Uterus (tissue), 4 donors: ENCODE data around the gene DLST. TPM values are rescaled to one million over a fixed set of nuclear protein-coding genes. Genes with fewer than 3 reads are reported as not detected.

Source experiments
- DNase-seq, 2 donors: peaks; one replicate each; pipeline ENCODE4 v3.0.0-alpha.2; 2019 to 2020
- H3K27ac ChIP-seq, 2 donors: fragments of 200-600 bp; sonication (generic); 1 replicate in 1 of 2; 2 replicates in 1 of 2; pipeline ENCODE4 v1.5.1; 2016 to 2018
- H3K27me3 ChIP-seq, 2 donors: fragments of 200-600 bp; sonication (generic); one replicate each; pipeline ENCODE4 v1.5.1; 2018 to 2019; ENCODE audit warnings: control low read depth in 1 of 2
- H3K36me3 ChIP-seq, 2 donors: fragments of 200-600 bp; sonication (generic); one replicate each; pipeline ENCODE4 v1.5.1; 2019; ENCODE audit warnings: control low read depth in 1 of 2
- H3K4me1 ChIP-seq, 2 donors: fragments of 200-600 bp; sonication (generic); one replicate each; pipeline ENCODE4 v1.5.1; 2018 to 2019; ENCODE audit warnings: control low read depth in 1 of 2
- H3K4me3 ChIP-seq, 2 donors: fragments of 200-600 bp; sonication (generic); 1 replicate in 1 of 2; 2 replicates in 1 of 2; pipeline ENCODE4 v1.5.1; 2018 to 2019; ENCODE audit warnings: mild to moderate bottlenecking in 1 of 2
- H3K9me3 ChIP-seq, 2 donors: fragments of 200-600 bp; sonication (generic); one replicate each; pipeline ENCODE4 v1.5.1; 2019; ENCODE audit warnings: control low read depth in 1 of 2
- CTCF ChIP-seq, 4 experiments: fragments of 200-600 bp in 2 of 4; fragments of 450-650 bp in 2 of 4; sonication (generic) in 2 of 4; IDR thresholded peaks; one replicate each; pipeline ENCODE4 v1.5.1; 2016 to 2019; ENCODE audit warnings: antibody characterized with exemption in 4 of 4, mild to moderate bottlenecking in 2 of 4, moderate library complexity in 1 of 4
- POLR2A ChIP-seq, 2 donors: fragments of 450-650 bp; IDR thresholded peaks; one replicate each; pipeline ENCODE4 v1.6.1; 2016; ENCODE audit warnings: antibody characterized with exemption in 2 of 2, mild to moderate bottlenecking in 1 of 2, moderate library complexity in 1 of 2
- intact Hi-C: fragments of 100-400 bp; cut with DNase I; formaldehyde crosslinking; loops from one replicate; pipeline ENCODE4 v1.15.1; 2023; ENCODE audit warnings: low total_unique reads
- total RNA-seq, 4 donors: library from RNA; depleted of rRNA in 3 of 4; stranded (reverse); fragments of >200 nt in 3 of 4; gene quantifications; one replicate each; pipeline versions ENCODE4 v1.1.0 to v1.2.4, GENCODE V29; 2014 to 2023
- donor health status: DM: yes; HTN: yes; CAD: no.

DLST gene
- total RNA-seq, 4 donors from 2014 or later, result 31.8 to 77.2 (median 62.7) TPM

GRCh38 chr14:74866708-74867389 lies 14.9 kb upstream of the DLST start:
- Histone ChIP-seq H3K4me1 (no peaks in the 10 kb centered on the region), H3K36me3 (no peaks in the 10 kb centered on the region), H3K9me3 (no peaks in the 10 kb centered on the region), H3K27me3 (no peaks in the 10 kb centered on the region), H3K4me3 (no peak overlapping the region), H3K27ac (no peak overlapping the region)
- DNase-seq, result no peak
- TF ChIP-seq POLR2A (IDR thresholded peaks at IDR 0.05), result no peak
- TF ChIP-seq CTCF (IDR thresholded peaks at IDR 0.05), result no peak
- intact Hi-C loops, result no loop called here

GRCh38 chr14:74867673-74868072 lies 14.0 kb upstream of the DLST start:
- H3K9me3 ChIP-seq, result no peaks in the 10 kb centered on the region
- no peaks in the 10 kb centered on the region for H3K36me3 ChIP-seq
- intact Hi-C loops, result no loop called here
- DNase-seq, result no peak
- TF ChIP-seq POLR2A (IDR thresholded peaks at IDR 0.05) (no peak), CTCF (IDR thresholded peaks at IDR 0.05) (no peak)
- H3K4me1 ChIP-seq, result no peaks in the 10 kb centered on the region
- no peaks in the 10 kb centered on the region for H3K27me3 ChIP-seq
- H3K4me3 ChIP-seq, result no peak overlapping the region
- no peak overlapping the region for H3K27ac ChIP-seq

- Histone ChIP-seq H3K4me1 (no peaks in the 10 kb centered on the region), H3K27ac (no peak overlapping the region), H3K36me3 (no peaks in the 10 kb centered on the region), H3K27me3 (no peaks in the 10 kb centered on the region), H3K9me3 (no peaks in the 10 kb centered on the region), H3K4me3 (no peak overlapping the region)
- no peak for DNase-seq
- intact Hi-C loops, result no loop called here
- TF ChIP-seq POLR2A (IDR thresholded peaks at IDR 0.05), result no peak
- TF ChIP-seq CTCF (IDR thresholded peaks at IDR 0.05), result no peak
These were observed 13.0 kb upstream of the DLST start for GRCh38 chr14:74868739-74869138.

GRCh38 chr14:74871819-74872218 lies 9.9 kb upstream of the DLST start:
- intact Hi-C loops, result no loop called here
- TF ChIP-seq POLR2A (IDR thresholded peaks at IDR 0.05), result no peak
- TF ChIP-seq CTCF (IDR thresholded peaks at IDR 0.05), result no peak
- DNase-seq, result no peak

GRCh38 chr14:74875204-74875603 lies 6.5 kb upstream of the DLST start:
- Histone ChIP-seq H3K9me3 (no peaks in the 10 kb centered on the region), H3K4me3 (no peak overlapping the region), H3K36me3 (no peaks in the 10 kb centered on the region), H3K4me1 (no peaks in the 10 kb centered on the region), H3K27ac (no peak overlapping the region), H3K27me3 (no peaks in the 10 kb centered on the region)
- no peak for DNase-seq
- intact Hi-C loops, result no loop called here
- TF ChIP-seq POLR2A (IDR thresholded peaks at IDR 0.05) (no peak), CTCF (IDR thresholded peaks at IDR 0.05) (no peak)

More at GRCh38 chr14:74871819-74872218, 9.9 kb upstream of the DLST start:
- no peak overlapping the region for H3K4me3 ChIP-seq
- no peaks in the 10 kb centered on the region for H3K4me1 ChIP-seq
- H3K27me3 ChIP-seq, result no peaks in the 10 kb centered on the region
- H3K27ac ChIP-seq, result no peak overlapping the region
- no peaks in the 10 kb centered on the region for H3K36me3 ChIP-seq
- H3K9me3 ChIP-seq, result no peaks in the 10 kb centered on the region
